HepG2 (cell line): ENCODE measurements around the gene PLAA. TPM values are rescaled to one million over a fixed set of nuclear protein-coding genes. Genes with fewer than 3 reads are reported as not detected.

Experiments
- CBX5 ChIP-seq: sonication (generic); formaldehyde crosslinking; IDR thresholded peaks from 2 replicates; pipeline ENCODE4 v1.4.0; 2020; ENCODE audit warnings: missing genetic modification reagents, borderline replicate concordance
- CENPX ChIP-seq: sonication (generic); formaldehyde crosslinking; IDR thresholded peaks from 2 replicates; pipeline ENCODE4 v1.9.0; 2021; ENCODE audit warnings: mild to moderate bottlenecking, missing genetic modification reagents, moderate library complexity
- ESRRA ChIP-seq: sonication (generic); formaldehyde crosslinking; IDR thresholded peaks from 2 replicates; pipeline ENCODE4 v1.5.1; 2020; ENCODE audit warnings: mild to moderate bottlenecking, low read depth, missing genetic modification reagents
- EZH2 ChIP-seq: conservative IDR thresholded peaks from 2 replicates; pipeline ENCODE4 v1.6.1; 2012; ENCODE audit warnings: mild to moderate bottlenecking, low read depth, low read length, moderate library complexity
- GRHL1 ChIP-seq: sonication (generic); formaldehyde crosslinking; conservative IDR thresholded peaks from 2 replicates; pipeline ENCODE4 v1.8.0; 2022; ENCODE audit warnings: missing genetic modification reagents
- HCFC1 ChIP-seq: fragments of 150-350 bp; IDR thresholded peaks from 2 replicates; pipeline ENCODE4 v1.6.1; 2014; ENCODE audit warnings: low read depth, low read length
- HMGA1 ChIP-seq: sonication (generic); formaldehyde crosslinking; conservative IDR thresholded peaks from 2 replicates; pipeline ENCODE4 v1.4.0; 2020; ENCODE audit warnings: missing genetic modification reagents
- HNRNPUL1 ChIP-seq: fragments of 200-400 bp; formaldehyde crosslinking; IDR thresholded peaks from 2 replicates; pipeline ENCODE4 v1.6.1; 2017; ENCODE audit warnings: low read depth, mild to moderate bottlenecking, low read length, moderate library complexity
- MAF1 ChIP-seq: sonication (generic); formaldehyde crosslinking; IDR thresholded peaks from 2 replicates; pipeline ENCODE4 v1.5.0; 2020; ENCODE audit warnings: missing genetic modification reagents, borderline replicate concordance
- MLXIP ChIP-seq: sonication (generic); formaldehyde crosslinking; IDR thresholded peaks from 2 replicates; pipeline ENCODE4 v1.9.0; 2021; ENCODE audit warnings: missing genetic modification reagents, borderline replicate concordance
- MNT ChIP-seq: fragments of 450-650 bp; IDR thresholded peaks from 2 replicates; pipeline ENCODE4 v1.6.1; 2016
- MXD4 ChIP-seq: IDR thresholded peaks from 2 replicates; pipeline ENCODE4 v1.6.1; 2016; ENCODE audit warnings: mild to moderate bottlenecking, missing biosample characterization, missing genetic modification reagents
- PHB2 ChIP-seq: fragments of 450-650 bp; IDR thresholded peaks from 2 replicates; pipeline ENCODE4 v1.6.1; 2018; ENCODE audit not compliant: partially characterized antibody
- RFX1 ChIP-seq: fragments of 450-650 bp; IDR thresholded peaks from 2 replicates; pipeline ENCODE4 v1.6.1; 2017
- SIN3B ChIP-seq: fragments of 150-350 bp; IDR thresholded peaks from 2 replicates; pipeline ENCODE4 v1.6.1; 2014; ENCODE audit warnings: low read length
- SMYD3 ChIP-seq: sonication (generic); formaldehyde crosslinking; IDR thresholded peaks from 2 replicates; pipeline ENCODE4 v1.8.1; 2023; ENCODE audit warnings: mild to moderate bottlenecking, missing genetic modification reagents
- TFDP2 ChIP-seq: sonication (generic); formaldehyde crosslinking; IDR thresholded peaks from 2 replicates; pipeline ENCODE4 v1.4.0; 2020; ENCODE audit warnings: missing genetic modification reagents
- TP53 ChIP-seq: sonication (generic); formaldehyde crosslinking; conservative IDR thresholded peaks from 2 replicates; pipeline ENCODE4 v1.4.0; 2020; ENCODE audit warnings: missing genetic modification reagents
- ZNF124 ChIP-seq: sonication (generic); formaldehyde crosslinking; IDR thresholded peaks from 2 replicates; pipeline ENCODE4 v1.4.0; 2020; ENCODE audit warnings: missing genetic modification reagents
- ZNF362 ChIP-seq: sonication (generic); formaldehyde crosslinking; IDR thresholded peaks from 2 replicates; pipeline ENCODE4 v1.4.0; 2020; ENCODE audit warnings: missing genetic modification reagents, mild to moderate bottlenecking, borderline replicate concordance
- ZNF550 ChIP-seq: sonication (generic); formaldehyde crosslinking; IDR thresholded peaks from 2 replicates; pipeline ENCODE4 v1.4.0; 2020; ENCODE audit warnings: mild to moderate bottlenecking, missing genetic modification reagents, borderline replicate concordance
- ZSCAN31 ChIP-seq: sonication (generic); formaldehyde crosslinking; IDR thresholded peaks from 2 replicates; pipeline ENCODE4 v1.5.0; 2020; ENCODE audit warnings: low read depth, mild to moderate bottlenecking, missing genetic modification reagents
- polyA plus RNA-seq, 8 experiments: library from polyadenylated mRNA; depleted of rRNA in 3 of 8; stranded (reverse) in 7 of 8; unstranded in 1 of 8; fragments of >200 nt; fragmentation: Illumina TruSeq in 4 of 8; extraction: Trizol in 4 of 8; gene quantifications; 2 replicates each; pipeline versions ENCODE4 v1.2.1 to v1.2.3, GENCODE V29; 2011 to 2016; ENCODE audit warnings: low read depth in 4 of 8, missing spikeins in 1 of 8, mixed read lengths in 1 of 8; ENCODE audit not compliant: insufficient read depth in 1 of 8
- total RNA-seq, 5 experiments: library from RNA; depleted of rRNA; stranded (reverse); fragments of >200 nt; fragmentation: Illumina TruSeq; extraction: Trizol; gene quantifications; 2 replicates each; pipeline ENCODE4 v1.2.3, GENCODE V29; 2016; ENCODE audit warnings: low read depth in 1 of 5

PLAA gene
- total and polyA plus RNA-seq, 2 of the 13 experiments (the other 11 are each of a cell fraction or from before 2014, with no cell fraction given): 5.8 to 22.9 TPM

- TF ChIP-seq MNT: peak; percentile 49
- TF ChIP-seq HCFC1: peak; percentile 73
- TF ChIP-seq ZNF362 (CRISPR knock-in tag): no peak
- no peak for TF ChIP-seq ZNF550 (CRISPR knock-in tag)
- no peak for TF ChIP-seq HNRNPUL1
- peak; percentile 88 for TF ChIP-seq SIN3B
- peak; percentile 97 for TF ChIP-seq ZSCAN31 (CRISPR knock-in tag)
- no peak for TF ChIP-seq RFX1
- TF ChIP-seq MXD4 (CRISPR knock-in tag): peak; percentile 85
- TF ChIP-seq TFDP2 (CRISPR knock-in tag): no peak; the same call in none of the 2 replicates
- no peak for TF ChIP-seq PHB2
- no peak for TF ChIP-seq CENPX
- TF ChIP-seq TP53 (CRISPR knock-in tag): 0 out of 2 replicates have a peak, but pooled peaks have one; percentile 27
- peak; percentile 12; the same call in 1 of the 2 replicates for TF ChIP-seq MLXIP (CRISPR knock-in tag)
- no peak for TF ChIP-seq MAF1 (CRISPR knock-in tag)
- peak; percentile 31; the same call in 1 of the 2 replicates for TF ChIP-seq ESRRA (CRISPR knock-in tag)
- no peak for TF ChIP-seq EZH2
- peak; percentile 89; the same call in 1 of the 2 replicates for TF ChIP-seq ZNF124 (CRISPR knock-in tag)
- no peak for TF ChIP-seq GRHL1 (CRISPR knock-in tag)
- peak; percentile 94; the same call in 1 of the 2 replicates for TF ChIP-seq CBX5 (CRISPR knock-in tag)
- TF ChIP-seq SMYD3 (CRISPR knock-in tag): 0 out of 2 replicates have a peak, but pooled peaks have one; percentile 64
- TF ChIP-seq HMGA1: no peak
These were observed 54.6 kb downstream of the PLAA start, which contains the start of gene CAAP1 (continued) for GRCh38 chr9:26892251-26893029.
